ENCODE data around the gene STX8. TPM values are rescaled to one million over a fixed set of nuclear protein-coding genes. Genes with fewer than 3 reads are reported as not detected.

The STX8 gene, protein sequence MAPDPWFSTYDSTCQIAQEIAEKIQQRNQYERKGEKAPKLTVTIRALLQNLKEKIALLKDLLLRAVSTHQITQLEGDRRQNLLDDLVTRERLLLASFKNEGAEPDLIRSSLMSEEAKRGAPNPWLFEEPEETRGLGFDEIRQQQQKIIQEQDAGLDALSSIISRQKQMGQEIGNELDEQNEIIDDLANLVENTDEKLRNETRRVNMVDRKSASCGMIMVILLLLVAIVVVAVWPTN
- 64.8 TPM for polyA plus RNA-seq (2013, experiment 1 of 2)
- polyA plus RNA-seq (2013, experiment 2 of 2) = 60.5 TPM

DNA sequence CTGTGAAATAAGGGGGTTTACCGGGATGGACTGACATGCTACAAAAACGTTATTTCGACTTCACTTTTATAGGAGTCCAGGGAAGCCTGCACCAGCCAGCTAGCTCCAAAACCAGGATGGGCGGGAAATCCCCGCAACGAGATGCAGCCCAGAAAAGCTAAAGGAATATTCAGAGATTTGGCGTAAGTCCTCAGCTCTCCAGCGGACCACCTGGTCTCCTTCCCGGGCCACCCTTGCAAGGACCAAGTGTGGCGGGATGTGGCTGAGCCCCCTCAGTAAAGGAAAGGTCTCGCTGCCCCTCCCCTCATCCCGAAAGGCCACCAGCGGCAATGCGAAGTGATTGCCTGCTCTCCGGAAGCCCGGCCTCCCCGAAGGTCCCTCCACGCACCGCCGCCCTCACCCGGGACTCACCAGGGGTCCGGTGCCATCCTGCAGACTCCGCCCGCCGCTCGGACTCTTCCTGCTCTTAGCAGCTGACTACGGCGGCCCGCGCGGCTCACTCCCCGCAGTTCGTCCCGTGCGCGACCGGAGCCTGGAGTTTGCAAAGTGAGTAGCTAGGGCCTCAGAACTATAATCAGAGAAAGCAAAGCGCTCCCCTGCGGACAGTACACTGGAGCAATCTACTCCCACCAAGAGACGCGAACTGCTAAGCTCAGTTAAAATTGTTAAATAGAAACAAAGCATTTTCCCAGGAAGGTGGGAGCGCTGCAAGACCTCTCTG, at the start of gene STX8:
TSS of gene STX8 (minus strand) at position 440 of the 721 bp plus-strand sequence. CDS start at position 428, 12 bp downstream.
- Histone ChIP-seq H3K27ac (replicated peaks; ENCODE audit: low read length) (no peak within 1 kb of the TSS), H3K14ac (ENCODE audit: low read length) (peak within 1 kb of the TSS; percentile 10), H3K4me2 (ENCODE audit: insufficient read depth, low read length, poor library complexity, severe bottlenecking) (peak within 1 kb of the TSS; percentile 79), H3K4ac (ENCODE audit: low read length) (no peak within 1 kb of the TSS), H3K18ac (ENCODE audit: low read length) (peak within 1 kb of the TSS; percentile 24), H2BK12ac (ENCODE audit: low read length) (no peak within 1 kb of the TSS), H3K36me3 (replicated peaks in 1 of 2; ENCODE audit: control insufficient read depth in 2 of 2, insufficient read depth in 2 of 2, low read length in 2 of 2) (no peaks in the 10 kb centered on the region), H3K9ac (ENCODE audit: low read depth, low read length, poor library complexity) (peak within 1 kb of the TSS; percentile 84), H3K79me1 (ENCODE audit: low read depth, low read length) (no peaks in the 10 kb centered on the region), H3K4me1 (ENCODE audit: control insufficient read depth in 2 of 2, insufficient read depth in 1 of 2, low read depth in 1 of 2, low read length in 2 of 2) (peaks cover 5% of the 10 kb centered on the region in 2 donors), H2BK15ac (ENCODE audit: low read length) (peak within 1 kb of the TSS; percentile 16), H2BK5ac (ENCODE audit: low read length) (no peak within 1 kb of the TSS), H3K9me3 (replicated peaks in 1 of 2; ENCODE audit: control insufficient read depth in 2 of 2, insufficient read depth in 1 of 2, low read depth in 1 of 2, low read length in 2 of 2) (no peaks in the 10 kb centered on the region), H3K4me3 (ENCODE audit: low read length in 2 of 2) (peak within 1 kb of the TSS; percentile 71 to 95), H3K23ac (ENCODE audit: low read depth, low read length, poor library complexity) (peak within 1 kb of the TSS; percentile 35), H4K91ac (ENCODE audit: low read depth, low read length, poor library complexity) (no peak within 1 kb of the TSS), H2BK120ac (ENCODE audit: low read depth, low read length) (no peak within 1 kb of the TSS), H3K27me3 (ENCODE audit: control insufficient read depth in 3 of 3, insufficient read depth in 3 of 3, low read depth in 1 of 3, low read length in 3 of 3) (peaks cover 0 to 6% (median 0%) of the 10 kb centered on the region in 3 experiments), H4K8ac (ENCODE audit: low read depth, low read length) (no peak within 1 kb of the TSS), H2AK5ac (ENCODE audit: low read depth, low read length) (no peak within 1 kb of the TSS), H2AFZ (ENCODE audit: low read length) (peak within 1 kb of the TSS; percentile 87)
- WGBS, 2 donors (ENCODE audit: extremely low coverage in 2 of 2, insufficient read length in 2 of 2, insufficient replicate concordance in 1 of 2) = no CpG with 5 or more reads among the region's 42 CpGs
- peak; percentile 69 for DNase-seq (ENCODE audit: low spot score)

DNA sequence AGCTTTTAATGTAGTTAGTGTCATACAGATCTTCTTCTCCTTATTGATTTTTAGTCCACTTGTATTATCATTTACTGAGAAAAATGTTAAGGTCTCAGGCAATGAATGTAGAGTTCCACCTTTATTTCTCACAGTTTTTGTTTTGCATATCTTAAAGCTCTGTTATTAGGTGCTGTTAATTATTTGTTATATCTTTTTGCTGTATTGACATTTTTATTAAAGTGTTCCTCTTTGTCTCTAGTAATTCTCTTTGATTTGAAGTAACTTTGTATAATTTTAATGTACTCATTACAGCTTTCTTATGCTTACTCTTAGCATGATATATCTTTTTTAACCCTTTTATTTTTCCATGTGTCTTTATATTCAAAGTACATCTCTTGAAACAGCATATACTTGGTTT, 47.3 kb upstream of the STX8 start:
- no peak overlapping the region for H4K8ac ChIP-seq (ENCODE audit: low read depth, low read length)
- H3K4me1 ChIP-seq (ENCODE audit: control insufficient read depth in 2 of 2, insufficient read depth in 1 of 2, low read depth in 1 of 2, low read length in 2 of 2) = no peaks in the 10 kb centered on the region
- no peak overlapping the region for H3K4ac ChIP-seq (ENCODE audit: low read length)
- H2AFZ ChIP-seq (ENCODE audit: low read length) = no peak overlapping the region
- no peaks in the 10 kb centered on the region for H3K79me1 ChIP-seq (ENCODE audit: low read depth, low read length)
- no peak overlapping the region for H3K9ac ChIP-seq (ENCODE audit: low read depth, low read length, poor library complexity)
- no peak overlapping the region for H3K4me3 ChIP-seq (ENCODE audit: low read length in 2 of 2)
- H3K27me3 ChIP-seq (ENCODE audit: control insufficient read depth in 3 of 3, insufficient read depth in 3 of 3, low read depth in 1 of 3, low read length in 3 of 3) = no peaks in the 10 kb centered on the region
- no peak overlapping the region for H2BK15ac ChIP-seq (ENCODE audit: low read length)
- no peak overlapping the region for H3K4me2 ChIP-seq (ENCODE audit: insufficient read depth, low read length, poor library complexity, severe bottlenecking)
- no peak overlapping the region for H4K91ac ChIP-seq (ENCODE audit: low read depth, low read length, poor library complexity)
- no peak overlapping the region for H2BK5ac ChIP-seq (ENCODE audit: low read length)
- H3K36me3 ChIP-seq (replicated peaks in 1 of 2; ENCODE audit: control insufficient read depth in 2 of 2, insufficient read depth in 2 of 2, low read length in 2 of 2) = no peaks in the 10 kb centered on the region
- no peak overlapping the region for H3K18ac ChIP-seq (ENCODE audit: low read length)
- H3K14ac ChIP-seq (ENCODE audit: low read length) = no peak overlapping the region
- no peak overlapping the region for H3K23ac ChIP-seq (ENCODE audit: low read depth, low read length, poor library complexity)
- peaks cover 0 to 4% of the 10 kb centered on the region in 2 donors for H3K9me3 ChIP-seq (replicated peaks in 1 of 2; ENCODE audit: control insufficient read depth in 2 of 2, insufficient read depth in 1 of 2, low read depth in 1 of 2, low read length in 2 of 2)
- H2BK12ac ChIP-seq (ENCODE audit: low read length) = no peak overlapping the region
- no peak overlapping the region for H2BK120ac ChIP-seq (ENCODE audit: low read depth, low read length)
- H2AK5ac ChIP-seq (ENCODE audit: low read depth, low read length) = no peak overlapping the region
- H3K27ac ChIP-seq (replicated peaks; ENCODE audit: low read length) = no peak overlapping the region
- no peak for DNase-seq (ENCODE audit: low spot score)

DNA sequence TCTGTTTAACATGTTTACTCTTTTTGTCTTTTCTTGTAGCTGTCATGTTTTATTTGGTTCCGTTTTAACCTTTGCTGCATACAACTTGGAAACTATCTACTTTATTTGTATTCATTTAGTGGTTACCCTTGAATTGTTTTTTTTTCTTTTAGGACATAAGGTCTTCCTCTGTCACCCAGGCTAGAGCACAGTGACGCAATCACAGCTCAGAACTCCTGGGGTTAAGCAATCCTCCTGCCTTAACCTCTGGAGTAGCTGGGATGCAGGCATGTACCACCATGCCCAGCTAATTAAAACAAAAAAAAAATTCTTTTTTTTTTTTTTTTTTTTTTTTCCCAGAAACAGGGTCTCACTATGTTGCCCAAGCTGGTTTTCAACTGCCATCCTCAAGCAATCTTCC, 39.9 kb upstream of the STX8 start:
- DNase-seq (ENCODE audit: low spot score) = no peak
- H3K4ac ChIP-seq (ENCODE audit: low read length) = no peak overlapping the region
- no peak overlapping the region for H2AFZ ChIP-seq (ENCODE audit: low read length)
- no peak overlapping the region for H2BK15ac ChIP-seq (ENCODE audit: low read length)
- no peak overlapping the region for H3K27ac ChIP-seq (replicated peaks; ENCODE audit: low read length)
- no peaks in the 10 kb centered on the region for H3K27me3 ChIP-seq (ENCODE audit: control insufficient read depth in 3 of 3, insufficient read depth in 3 of 3, low read depth in 1 of 3, low read length in 3 of 3)
- no peak overlapping the region for H3K4me3 ChIP-seq (ENCODE audit: low read length in 2 of 2)
- no peak overlapping the region for H3K18ac ChIP-seq (ENCODE audit: low read length)
- H3K4me1 ChIP-seq (ENCODE audit: control insufficient read depth in 2 of 2, insufficient read depth in 1 of 2, low read depth in 1 of 2, low read length in 2 of 2) = no peaks in the 10 kb centered on the region
- no peak overlapping the region for H3K14ac ChIP-seq (ENCODE audit: low read length)
- H3K9ac ChIP-seq (ENCODE audit: low read depth, low read length, poor library complexity) = no peak overlapping the region
- no peak overlapping the region for H4K8ac ChIP-seq (ENCODE audit: low read depth, low read length)
- H3K79me1 ChIP-seq (ENCODE audit: low read depth, low read length) = no peaks in the 10 kb centered on the region
- no peak overlapping the region for H3K4me2 ChIP-seq (ENCODE audit: insufficient read depth, low read length, poor library complexity, severe bottlenecking)
- H2AK5ac ChIP-seq (ENCODE audit: low read depth, low read length) = no peak overlapping the region
- no peak overlapping the region for H2BK5ac ChIP-seq (ENCODE audit: low read length)
- H2BK120ac ChIP-seq (ENCODE audit: low read depth, low read length) = no peak overlapping the region
- no peaks in the 10 kb centered on the region for H3K9me3 ChIP-seq (replicated peaks in 1 of 2; ENCODE audit: control insufficient read depth in 2 of 2, insufficient read depth in 1 of 2, low read depth in 1 of 2, low read length in 2 of 2)
- no peak overlapping the region for H3K23ac ChIP-seq (ENCODE audit: low read depth, low read length, poor library complexity)
- no peak overlapping the region for H4K91ac ChIP-seq (ENCODE audit: low read depth, low read length, poor library complexity)
- no peak overlapping the region for H2BK12ac ChIP-seq (ENCODE audit: low read length)
- no CpG with 5 or more reads among the region's 2 CpGs for WGBS, 2 donors (ENCODE audit: extremely low coverage in 2 of 2, insufficient read length in 2 of 2, insufficient replicate concordance in 1 of 2)
- no peaks in the 10 kb centered on the region for H3K36me3 ChIP-seq (replicated peaks in 1 of 2; ENCODE audit: control insufficient read depth in 2 of 2, insufficient read depth in 2 of 2, low read length in 2 of 2)

DNA sequence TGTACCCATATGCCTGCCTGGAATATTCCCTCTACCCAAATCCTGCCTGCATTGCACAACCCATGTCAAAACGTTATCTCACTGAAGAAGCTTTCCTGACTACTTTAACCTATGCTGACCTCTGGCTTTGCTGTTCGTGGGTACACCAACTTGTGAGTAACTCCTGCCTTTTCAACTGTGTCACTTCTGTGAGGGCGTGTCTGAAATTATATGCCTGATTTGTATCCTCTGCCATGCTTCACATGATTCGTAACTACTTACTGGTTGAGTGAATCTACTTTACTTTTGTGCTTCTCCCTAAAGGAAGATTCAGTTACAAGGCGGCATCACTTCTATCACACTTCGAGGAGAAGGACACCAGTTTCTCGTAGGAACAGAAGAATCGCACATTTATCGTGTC, 36.4 kb upstream of the STX8 start:
- no peak overlapping the region for H2AFZ ChIP-seq (ENCODE audit: low read length)
- no peak overlapping the region for H3K4me3 ChIP-seq (ENCODE audit: low read length in 2 of 2)
- no peak overlapping the region for H2AK5ac ChIP-seq (ENCODE audit: low read depth, low read length)
- no peak overlapping the region for H3K18ac ChIP-seq (ENCODE audit: low read length)
- no peaks in the 10 kb centered on the region for H3K36me3 ChIP-seq (replicated peaks in 1 of 2; ENCODE audit: control insufficient read depth in 2 of 2, insufficient read depth in 2 of 2, low read length in 2 of 2)
- H2BK15ac ChIP-seq (ENCODE audit: low read length) = no peak overlapping the region
- no peak overlapping the region for H2BK120ac ChIP-seq (ENCODE audit: low read depth, low read length)
- no peak overlapping the region for H4K8ac ChIP-seq (ENCODE audit: low read depth, low read length)
- no CpG with 5 or more reads among the region's 9 CpGs for WGBS, 2 donors (ENCODE audit: extremely low coverage in 2 of 2, insufficient read length in 2 of 2, insufficient replicate concordance in 1 of 2)
- no peak for DNase-seq (ENCODE audit: low spot score)
- no peaks in the 10 kb centered on the region for H3K9me3 ChIP-seq (replicated peaks in 1 of 2; ENCODE audit: control insufficient read depth in 2 of 2, insufficient read depth in 1 of 2, low read depth in 1 of 2, low read length in 2 of 2)
- H3K4ac ChIP-seq (ENCODE audit: low read length) = no peak overlapping the region
- no peaks in the 10 kb centered on the region for H3K4me1 ChIP-seq (ENCODE audit: control insufficient read depth in 2 of 2, insufficient read depth in 1 of 2, low read depth in 1 of 2, low read length in 2 of 2)
- no peak overlapping the region for H4K91ac ChIP-seq (ENCODE audit: low read depth, low read length, poor library complexity)
- no peak overlapping the region for H3K27ac ChIP-seq (replicated peaks; ENCODE audit: low read length)
- H3K23ac ChIP-seq (ENCODE audit: low read depth, low read length, poor library complexity) = no peak overlapping the region
- no peak overlapping the region for H3K4me2 ChIP-seq (ENCODE audit: insufficient read depth, low read length, poor library complexity, severe bottlenecking)
- H3K27me3 ChIP-seq (ENCODE audit: control insufficient read depth in 3 of 3, insufficient read depth in 3 of 3, low read depth in 1 of 3, low read length in 3 of 3) = no peaks in the 10 kb centered on the region
- H3K79me1 ChIP-seq (ENCODE audit: low read depth, low read length) = no peaks in the 10 kb centered on the region
- no peak overlapping the region for H3K9ac ChIP-seq (ENCODE audit: low read depth, low read length, poor library complexity)
- no peak overlapping the region for H2BK5ac ChIP-seq (ENCODE audit: low read length)
- no peak overlapping the region for H2BK12ac ChIP-seq (ENCODE audit: low read length)
- no peak overlapping the region for H3K14ac ChIP-seq (ENCODE audit: low read length)
